Body of pancreas (tissue), 4 donors: Measurements from ENCODE around the gene TEX48.

ENCODE experiments used
- POLR2A ChIP-seq, 3 donors: fragments of 450-650 bp; IDR thresholded peaks; one replicate each; pipeline ENCODE4 v1.6.1; 2016; ENCODE audit warnings: antibody characterized with exemption in 3 of 3, mild to moderate bottlenecking in 2 of 3
- TF ChIP-seq, protein P1 (sequence below), 7 experiments: fragments of 450-650 bp in 4 of 7; fragments of 200-600 bp in 3 of 7; sonication (generic) in 3 of 7; IDR thresholded peaks; one replicate each; pipeline ENCODE4 v1.5.1; 2016 to 2019; ENCODE audit warnings: antibody characterized with exemption in 7 of 7

DNA sequence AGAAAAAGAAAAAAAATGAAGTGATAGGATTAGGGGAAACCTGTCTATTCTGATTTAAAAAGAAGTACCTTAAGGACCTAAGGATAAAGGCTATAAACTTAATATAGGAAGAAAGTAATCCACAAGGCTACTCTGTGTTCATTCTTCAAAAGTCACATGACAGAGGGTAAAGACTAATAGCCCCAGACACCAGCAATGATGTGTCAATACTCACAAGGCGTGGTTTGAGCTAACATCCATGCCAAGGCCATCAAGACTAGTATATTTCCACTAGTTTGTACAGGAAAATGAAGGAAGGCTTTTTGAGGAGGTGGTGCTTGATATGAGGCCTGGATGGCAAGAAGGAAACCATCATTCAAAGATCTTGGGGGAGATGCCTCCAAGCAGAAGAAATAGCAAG lies 49.7 kb upstream of the TEX48 start:
- TF ChIP-seq, protein P1, sequence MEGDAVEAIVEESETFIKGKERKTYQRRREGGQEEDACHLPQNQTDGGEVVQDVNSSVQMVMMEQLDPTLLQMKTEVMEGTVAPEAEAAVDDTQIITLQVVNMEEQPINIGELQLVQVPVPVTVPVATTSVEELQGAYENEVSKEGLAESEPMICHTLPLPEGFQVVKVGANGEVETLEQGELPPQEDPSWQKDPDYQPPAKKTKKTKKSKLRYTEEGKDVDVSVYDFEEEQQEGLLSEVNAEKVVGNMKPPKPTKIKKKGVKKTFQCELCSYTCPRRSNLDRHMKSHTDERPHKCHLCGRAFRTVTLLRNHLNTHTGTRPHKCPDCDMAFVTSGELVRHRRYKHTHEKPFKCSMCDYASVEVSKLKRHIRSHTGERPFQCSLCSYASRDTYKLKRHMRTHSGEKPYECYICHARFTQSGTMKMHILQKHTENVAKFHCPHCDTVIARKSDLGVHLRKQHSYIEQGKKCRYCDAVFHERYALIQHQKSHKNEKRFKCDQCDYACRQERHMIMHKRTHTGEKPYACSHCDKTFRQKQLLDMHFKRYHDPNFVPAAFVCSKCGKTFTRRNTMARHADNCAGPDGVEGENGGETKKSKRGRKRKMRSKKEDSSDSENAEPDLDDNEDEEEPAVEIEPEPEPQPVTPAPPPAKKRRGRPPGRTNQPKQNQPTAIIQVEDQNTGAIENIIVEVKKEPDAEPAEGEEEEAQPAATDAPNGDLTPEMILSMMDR (IDR thresholded peaks at IDR 0.05), result no peak
- no peak for TF ChIP-seq POLR2A (IDR thresholded peaks at IDR 0.05)
